IMR-90 (cell line): Measurements from ENCODE around the gene FAM149A. TPM values are rescaled to one million over a fixed set of nuclear protein-coding genes. Genes with fewer than 3 reads are reported as not detected.

Experiments used
- ATAC-seq: fragments of 200-7000 bp; cut with Tn5 transposase; 2 replicates; pipeline ENCODE4 v1.9.1; 2020; ENCODE audit warnings: low read depth, mild to moderate bottlenecking, moderate library complexity
- BruUV-seq: library from RNA; stranded (reverse); fragments of 400-500 nt; replicated peaks from 2 replicates; lab custom pipeline; 2021; lab: Mats Ljungman, UMichigan
- CTCF ChIA-PET: fragments of 300-600 bp; formaldehyde crosslinking; extraction: SDS; loops from one replicate; lab custom pipeline; 2021; ENCODE audit warnings: antibody characterized with exemption; lab: Yijun Ruan, JAX
- POLR2A ChIA-PET: fragments of 300-600 bp; sonication (Branson Sonifier 250); formaldehyde crosslinking; loops from one replicate; lab custom pipeline; 2022; ENCODE audit warnings: antibody characterized with exemption; ENCODE audit not compliant: unreplicated experiment; lab: Charles Lee
- DNase-seq: peaks from one replicate; pipeline ENCODE4 v3.0.0; 2013
- H2AFZ ChIP-seq: replicated peaks from 2 replicates; pipeline ENCODE3; 2013; ENCODE audit warnings: low read length, mild to moderate bottlenecking; ENCODE audit not compliant: poor library complexity
- H2AK5ac ChIP-seq: 2 replicates; pipeline ENCODE4 v1.6.1; 2013; ENCODE audit warnings: low read depth, low read length, inconsistent platforms
- H2AK9ac ChIP-seq: replicated peaks from 2 replicates; pipeline ENCODE3; 2013; ENCODE audit warnings: mild to moderate bottlenecking, low read depth, low read length, moderate library complexity; ENCODE audit not compliant: poor library complexity
- H2BK120ac ChIP-seq: 2 replicates; pipeline ENCODE4 v1.6.1; 2013; ENCODE audit warnings: low read depth, low read length, inconsistent platforms
- H2BK15ac ChIP-seq: 3 replicates; pipeline ENCODE4 v1.6.1; 2013; ENCODE audit warnings: low read depth, low read length, inconsistent platforms
- H2BK20ac ChIP-seq: 2 replicates; pipeline ENCODE4 v1.6.1; 2013; ENCODE audit warnings: low read depth, mild to moderate bottlenecking, inconsistent platforms, low read length, moderate library complexity
- H2BK5ac ChIP-seq: 2 replicates; pipeline ENCODE4 v1.6.1; 2013; ENCODE audit warnings: mild to moderate bottlenecking, low read depth, low read length, inconsistent platforms; ENCODE audit not compliant: poor library complexity, severe bottlenecking
- H3K14ac ChIP-seq: replicated peaks from 2 replicates; pipeline ENCODE4 v1.6.1; 2013; ENCODE audit warnings: low read depth, low read length, inconsistent platforms
- H3K18ac ChIP-seq: 2 replicates; pipeline ENCODE4 v1.6.1; 2013; ENCODE audit warnings: low read depth, low read length, control low read depth
- H3K23ac ChIP-seq: 2 replicates; pipeline ENCODE4 v1.6.1; 2013; ENCODE audit warnings: low read depth, low read length, inconsistent platforms
- H3K27ac ChIP-seq: 2 replicates; pipeline ENCODE4 v1.5.1; 2013; ENCODE audit warnings: mild to moderate bottlenecking, control low read depth, low read length; ENCODE audit not compliant: insufficient read depth
- H3K27me3 ChIP-seq: 2 replicates; pipeline ENCODE4 v1.6.1; 2013; ENCODE audit warnings: low read length; ENCODE audit not compliant: control insufficient read depth, insufficient read depth
- H3K36me3 ChIP-seq: 2 replicates; pipeline ENCODE4 v1.6.1; 2013; ENCODE audit warnings: low read length, mixed read lengths; ENCODE audit not compliant: control insufficient read depth, insufficient read depth
- H3K4ac ChIP-seq: 2 replicates; pipeline ENCODE4 v1.6.1; 2013; ENCODE audit warnings: low read depth, low read length, inconsistent platforms
- H3K4me1 ChIP-seq: 2 replicates; pipeline ENCODE4 v1.6.1; 2013; ENCODE audit warnings: low read length, mixed read lengths; ENCODE audit not compliant: control insufficient read depth, insufficient read depth
- H3K4me2 ChIP-seq: 2 replicates; pipeline ENCODE4 v1.6.1; 2013; ENCODE audit warnings: low read depth, mild to moderate bottlenecking, control low read depth, low read length, moderate library complexity
- H3K4me3 ChIP-seq: 2 replicates; pipeline ENCODE4 v1.5.1; 2013; ENCODE audit warnings: low read depth, mild to moderate bottlenecking, control low read depth, low read length, moderate library complexity; ENCODE audit not compliant: insufficient read depth
- H3K56ac ChIP-seq: 2 replicates; pipeline ENCODE4 v1.6.1; 2013; ENCODE audit warnings: low read length, inconsistent platforms; ENCODE audit not compliant: insufficient read depth; ENCODE audit errors: extremely low read depth
- H3K79me1 ChIP-seq, 2 experiments: 2 replicates each; pipeline ENCODE4 v1.6.1; 2013; ENCODE audit warnings: low read length in 2 of 2, inconsistent platforms in 1 of 2, low read depth in 1 of 2
- H3K9ac ChIP-seq: 2 replicates; pipeline ENCODE4 v1.6.1; 2013; ENCODE audit warnings: low read depth, low read length, control low read depth
- H3K9me1 ChIP-seq: 2 replicates; pipeline ENCODE4 v1.6.1; 2013; ENCODE audit warnings: low read length, inconsistent platforms; ENCODE audit not compliant: insufficient read depth
- H3K9me3 ChIP-seq: 2 replicates; pipeline ENCODE4 v1.6.1; 2013; ENCODE audit warnings: low read length; ENCODE audit not compliant: control insufficient read depth, insufficient read depth
- H4K20me1 ChIP-seq: 2 replicates; pipeline ENCODE4 v1.6.1; 2013; ENCODE audit warnings: low read length, inconsistent platforms; ENCODE audit not compliant: insufficient read depth
- H4K5ac ChIP-seq: 2 replicates; pipeline ENCODE4 v1.6.1; 2013; ENCODE audit warnings: mild to moderate bottlenecking, low read depth, low read length, control low read depth
- H4K8ac ChIP-seq, 2 experiments: 2 replicates each; pipeline ENCODE4 v1.6.1; 2013; ENCODE audit warnings: low read depth in 2 of 2, low read length in 2 of 2, control low read depth in 1 of 2, inconsistent platforms in 1 of 2
- H4K91ac ChIP-seq: 2 replicates; pipeline ENCODE4 v1.6.1; 2013; ENCODE audit warnings: low read depth, low read length, inconsistent platforms; ENCODE audit not compliant: insufficient read depth
- BHLHE40 ChIP-seq: fragments of 150-350 bp; IDR thresholded peaks from 2 replicates; pipeline ENCODE4 v1.6.1; 2016; ENCODE audit warnings: mild to moderate bottlenecking, low read depth, low read length
- CEBPB ChIP-seq: IDR thresholded peaks from 2 replicates; pipeline ENCODE4 v1.6.1; 2012; ENCODE audit warnings: low read depth, low read length, improper control_type of control experiment
- FOS ChIP-seq: fragments of 150-350 bp; IDR thresholded peaks from 2 replicates; pipeline ENCODE4 v1.6.1; 2016; ENCODE audit warnings: low read depth, low read length
- MAZ ChIP-seq: IDR thresholded peaks from 2 replicates; pipeline ENCODE4 v1.6.1; 2012; ENCODE audit warnings: low read depth, mild to moderate bottlenecking, low read length, improper control_type of control experiment, moderate library complexity, borderline replicate concordance
- NFE2L2 ChIP-seq: fragments of 150-350 bp; IDR thresholded peaks from 2 replicates; pipeline ENCODE4 v1.6.1; 2016; ENCODE audit warnings: low read depth, mild to moderate bottlenecking, low read length
- RFX5 ChIP-seq: IDR thresholded peaks from 2 replicates; pipeline ENCODE4 v1.8.0; 2012; ENCODE audit warnings: low read depth, mild to moderate bottlenecking, low read length, moderate library complexity
- WGBS, 2 experiments: methylation state at CpG; one replicate each; pipeline versions ENCODE4 v1.1.5 to v1.1.7; 2013; ENCODE audit warnings: missing lambda C conversion rate in 2 of 2; ENCODE audit not compliant: insufficient read length in 1 of 2; ENCODE audit errors: extremely low coverage in 2 of 2; 5-methylcytosine and 5-hydroxymethylcytosine counted together
- dilution Hi-C: fragments of 300-500 bp; cut with HindIII; formaldehyde crosslinking; loops from one replicate; pipeline ENCODE4 v1.14.3; 2018; ENCODE audit warnings: low sequenced_read_pairs; ENCODE audit not compliant: unreplicated experiment
- in situ Hi-C: fragments of 300-500 bp; cut with MboI; formaldehyde crosslinking; loops from 3 replicates; pipeline ENCODE4 v1.14.3; 2019; ENCODE audit warnings: low sequenced_read_pairs, inconsistent platforms, mixed read lengths
- intact Hi-C: fragments of 100-400 bp; cut with micrococcal nuclease; formaldehyde crosslinking; loops from 2 replicates; pipeline ENCODE4 v1.10.0; 2022
- polyA plus RNA-seq, 3 experiments: library from polyadenylated mRNA; depleted of rRNA; stranded (reverse); fragments of >200 nt; gene quantifications; 2 replicates each; pipeline ENCODE4 v1.2.3, GENCODE V29; 2012; ENCODE audit warnings: low replicate concordance in 1 of 3
- total RNA-seq: library from RNA; depleted of rRNA; stranded (reverse); fragments of >200 nt; gene quantifications from 2 replicates; pipeline ENCODE4 v1.2.3, GENCODE V29; 2012
- TF ChIP-seq, protein P1 (sequence below): conservative IDR thresholded peaks from 2 replicates; pipeline ENCODE4 v1.5.1; 2012; ENCODE audit warnings: mild to moderate bottlenecking, low read depth, low read length, improper control_type of control experiment

The FAM149A gene
- total and polyA plus RNA-seq, 2 of the 4 experiments (the other 2 are of a cell fraction): 0.54 to 0.70 TPM

DNA sequence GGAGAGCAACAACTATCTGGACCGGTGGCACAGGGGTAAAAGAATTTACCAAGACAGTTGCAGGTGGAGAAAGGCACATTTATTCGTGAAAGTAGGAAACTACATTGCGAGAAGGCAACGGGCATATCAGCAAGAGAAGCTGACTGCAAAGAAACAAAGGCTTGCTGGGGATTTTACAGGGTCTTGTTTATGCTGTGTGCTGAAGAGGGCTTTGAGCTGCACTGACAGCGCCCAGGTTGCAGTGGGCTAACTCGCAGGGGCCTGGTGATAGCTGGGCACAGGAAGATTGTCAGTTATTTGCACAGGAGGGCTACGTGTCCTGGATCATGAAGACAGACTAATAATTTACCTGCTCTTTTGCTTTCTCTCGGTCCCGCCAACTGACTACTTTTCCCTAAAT, 24.8 kb upstream of the FAM149A start:
- Histone ChIP-seq H3K4me3 (no peak overlapping the region), H3K4ac (no peak overlapping the region), H2BK20ac (no peak overlapping the region), H2BK5ac (no peak overlapping the region), H3K18ac (no peak overlapping the region), H2AFZ (no peak overlapping the region), H3K79me1 (no peaks in the 10 kb centered on the region), H3K23ac (no peak overlapping the region), H3K36me3 (no peaks in the 10 kb centered on the region), H4K8ac (no peak overlapping the region), H3K9me3 (no peaks in the 10 kb centered on the region), H2BK15ac (no peak overlapping the region), H3K56ac (no peak overlapping the region), H3K27ac (no peak overlapping the region), H4K5ac (no peak overlapping the region), H3K4me2 (no peak overlapping the region), H2AK5ac (no peak overlapping the region), H3K14ac (no peak overlapping the region), H3K9me1 (no peaks in the 10 kb centered on the region), H4K20me1 (no peaks in the 10 kb centered on the region), H3K27me3 (no peaks in the 10 kb centered on the region), H3K9ac (no peak overlapping the region), H2BK120ac (no peak overlapping the region), H2AK9ac (no peak overlapping the region), H3K4me1 (no peaks in the 10 kb centered on the region), H4K91ac (no peak overlapping the region)
- CTCF ChIA-PET: interaction anchor here (2.0 kb wide), 1 partner anchor 11 kb away, joined by 5 read pairs; the partner anchor contains the start of gene TLR3
- no TSS peak for BruUV-seq
- POLR2A ChIA-PET: no interaction called here
- in situ Hi-C loops (no loop called here), intact Hi-C loops (no loop called here), dilution Hi-C loops (no loop called here)
- no peak for TF ChIP-seq FOS
- no peak for TF ChIP-seq MAZ
- TF ChIP-seq CEBPB: no peak
- TF ChIP-seq RFX5: no peak
- TF ChIP-seq, protein P1, sequence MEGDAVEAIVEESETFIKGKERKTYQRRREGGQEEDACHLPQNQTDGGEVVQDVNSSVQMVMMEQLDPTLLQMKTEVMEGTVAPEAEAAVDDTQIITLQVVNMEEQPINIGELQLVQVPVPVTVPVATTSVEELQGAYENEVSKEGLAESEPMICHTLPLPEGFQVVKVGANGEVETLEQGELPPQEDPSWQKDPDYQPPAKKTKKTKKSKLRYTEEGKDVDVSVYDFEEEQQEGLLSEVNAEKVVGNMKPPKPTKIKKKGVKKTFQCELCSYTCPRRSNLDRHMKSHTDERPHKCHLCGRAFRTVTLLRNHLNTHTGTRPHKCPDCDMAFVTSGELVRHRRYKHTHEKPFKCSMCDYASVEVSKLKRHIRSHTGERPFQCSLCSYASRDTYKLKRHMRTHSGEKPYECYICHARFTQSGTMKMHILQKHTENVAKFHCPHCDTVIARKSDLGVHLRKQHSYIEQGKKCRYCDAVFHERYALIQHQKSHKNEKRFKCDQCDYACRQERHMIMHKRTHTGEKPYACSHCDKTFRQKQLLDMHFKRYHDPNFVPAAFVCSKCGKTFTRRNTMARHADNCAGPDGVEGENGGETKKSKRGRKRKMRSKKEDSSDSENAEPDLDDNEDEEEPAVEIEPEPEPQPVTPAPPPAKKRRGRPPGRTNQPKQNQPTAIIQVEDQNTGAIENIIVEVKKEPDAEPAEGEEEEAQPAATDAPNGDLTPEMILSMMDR: no peak
- TF ChIP-seq NFE2L2: no peak
- no peak for TF ChIP-seq BHLHE40
- ATAC-seq: no peak
- DNase-seq: no peak
- 69% methylated on average over 5 of the region's 9 CpGs; no CpG with 5 or more reads in 1 of the 2 experiments for WGBS, 2 experiments
